ENCODE results near the gene L2HGDH. TPM values are rescaled to one million over a fixed set of nuclear protein-coding genes. Genes with fewer than 3 reads are reported as not detected.

The L2HGDH gene
- total RNA-seq, 1 donor from 2014 or later = 13.1 TPM

DNA sequence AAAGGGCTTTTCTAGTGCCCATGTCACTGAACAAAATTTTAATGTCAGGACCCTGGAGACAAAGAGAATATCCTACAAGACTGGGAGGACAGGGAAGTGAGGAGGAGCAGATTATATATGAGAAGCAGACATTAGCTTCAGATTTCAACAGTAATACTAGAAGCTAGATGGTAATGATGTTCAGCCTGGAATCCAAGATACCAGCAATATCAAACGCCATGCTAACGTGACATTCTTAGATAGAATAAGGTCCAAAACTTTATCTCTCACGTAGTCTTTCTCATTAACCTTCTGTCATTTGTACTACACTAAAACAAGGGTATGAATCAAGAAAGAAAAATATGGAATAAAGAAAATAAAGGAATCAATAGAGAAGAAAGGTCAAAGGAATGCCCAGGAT lies 99.3 kb downstream of the L2HGDH start:
- H3K27ac Mint-ChIP-seq = peak overlapping the region; percentile 8
- peaks cover 3% of the 10 kb centered on the region for H3K36me3 Mint-ChIP-seq (ENCODE audit: insufficient read depth)
- H3K27me3 Mint-ChIP-seq = no peaks in the 10 kb centered on the region
- DNase-seq (ENCODE audit: low spot score, unreplicated experiment) = no peak
- peaks cover 3% of the 10 kb centered on the region for H3K9me3 Mint-ChIP-seq (ENCODE audit: low read depth)
- TF ChIP-seq CTCF (IDR thresholded peaks at IDR 0.05; ENCODE audit: unreplicated experiment) = no peak
- H3K4me1 Mint-ChIP-seq (ENCODE audit: low read depth) = peaks cover 3% of the 10 kb centered on the region
- H3K4me3 Mint-ChIP-seq (ENCODE audit: low read depth) = no peak overlapping the region

- Mint-ChIP-seq H3K4me3 (ENCODE audit: low read depth) (no peak overlapping the region), H3K4me1 (ENCODE audit: low read depth) (no peaks in the 10 kb centered on the region), H3K9me3 (ENCODE audit: low read depth) (no peaks in the 10 kb centered on the region), H3K27ac (no peak overlapping the region), H3K36me3 (ENCODE audit: insufficient read depth) (no peaks in the 10 kb centered on the region), H3K27me3 (no peaks in the 10 kb centered on the region)
- no peak for DNase-seq (ENCODE audit: low spot score, unreplicated experiment)
- no peak for TF ChIP-seq CTCF (IDR thresholded peaks at IDR 0.05; ENCODE audit: unreplicated experiment)
Observed at GRCh38 chr14:50210074-50210473, 102.0 kb downstream of the L2HGDH start.

DNA sequence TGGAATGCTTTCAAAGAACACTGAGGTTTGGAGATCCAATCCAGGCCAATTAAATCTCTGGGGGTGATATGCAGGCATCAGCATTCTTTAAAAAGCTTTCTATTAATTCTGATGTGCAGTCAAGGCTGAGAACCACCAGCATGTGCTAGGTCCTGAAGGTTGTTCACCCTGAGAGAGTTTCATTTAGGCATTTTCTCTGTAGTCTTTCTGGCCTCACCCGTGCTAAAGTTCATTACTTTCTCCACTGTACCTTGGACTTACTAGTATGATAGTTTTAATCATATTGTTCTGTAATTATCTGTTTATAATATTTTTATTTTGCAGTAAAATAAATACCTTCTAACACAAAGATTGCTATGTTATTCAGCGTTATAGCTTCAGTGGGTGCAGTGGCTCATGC lies 113.5 kb downstream of the L2HGDH start:
- no peaks in the 10 kb centered on the region for H3K9me3 Mint-ChIP-seq (ENCODE audit: low read depth)
- H3K27me3 Mint-ChIP-seq = no peaks in the 10 kb centered on the region

DNA sequence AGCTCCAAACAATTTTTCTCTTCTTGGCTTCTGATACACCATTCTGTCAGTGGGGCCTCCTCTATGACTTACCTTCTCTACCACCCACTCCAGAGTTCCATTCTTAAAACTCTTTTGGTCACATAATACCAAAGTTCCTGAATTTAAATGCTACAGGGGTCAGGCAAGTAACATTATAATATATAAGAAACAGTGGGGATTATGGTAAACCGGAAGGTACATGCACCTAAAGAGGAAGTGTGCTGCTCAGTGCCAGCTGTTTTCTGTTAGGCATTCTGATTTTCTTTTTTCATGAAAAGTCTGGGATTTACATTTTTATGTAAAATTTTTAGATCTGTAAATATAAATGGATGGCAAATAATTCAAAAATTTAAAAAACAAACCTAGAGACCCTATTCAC lies 120.5 kb downstream of the L2HGDH start:
- Mint-ChIP-seq H3K9me3 (ENCODE audit: low read depth) (no peaks in the 10 kb centered on the region), H3K27me3 (no peaks in the 10 kb centered on the region), H3K36me3 (ENCODE audit: insufficient read depth) (peaks cover 6% of the 10 kb centered on the region), H3K27ac (no peak overlapping the region), H3K4me1 (ENCODE audit: low read depth) (no peaks in the 10 kb centered on the region), H3K4me3 (ENCODE audit: low read depth) (no peak overlapping the region)
- no peak for DNase-seq (ENCODE audit: low spot score, unreplicated experiment)
- no peak for TF ChIP-seq CTCF (IDR thresholded peaks at IDR 0.05; ENCODE audit: unreplicated experiment)

More for the DNA sequence above, 113.5 kb downstream of the L2HGDH start:
- Mint-ChIP-seq H3K4me1 (ENCODE audit: low read depth) (no peaks in the 10 kb centered on the region), H3K27ac (no peak overlapping the region), H3K36me3 (ENCODE audit: insufficient read depth) (peaks cover 7% of the 10 kb centered on the region), H3K4me3 (ENCODE audit: low read depth) (no peak overlapping the region)
- TF ChIP-seq CTCF (IDR thresholded peaks at IDR 0.05; ENCODE audit: unreplicated experiment) = no peak
- no peak for DNase-seq (ENCODE audit: low spot score, unreplicated experiment)

Small RNA genes lying within 50 kb of the gene (microRNA-seq; reads per million reads assigned to microRNA genes)
- not detected for gene MIR4504 (ENCODE audit: borderline number of aligned reads, unreplicated experiment)

Other genes with a start within 250 kb of the L2HGDH start
- gene VCPKMT, start 195.7 kb downstream of the L2HGDH start, total RNA-seq = 11.9 and 14.6 TPM in 2 replicates
- gene SOS2, start 80.7 kb downstream of the L2HGDH start, total RNA-seq = 34.2 and 35.7 TPM in 2 replicates
- gene DMAC2L, start 95 bp upstream of the L2HGDH start, total RNA-seq = 19.6 and 21.7 TPM in 2 replicates
- gene CDKL1, start 84.7 kb upstream of the L2HGDH start, total RNA-seq = 1.3 and 1.5 TPM in 2 replicates
- gene MAP4K5, start 220.3 kb upstream of the L2HGDH start, total RNA-seq = 73.0 and 74.1 TPM in 2 replicates
- gene ATL1, start 247.9 kb upstream of the L2HGDH start, total RNA-seq = 6.8 and 6.9 TPM in 2 replicates

All from progenitor cell of endocrine pancreas (in vitro differentiated cells).